Breast epithelium (tissue), 4 donors: ENCODE measurements around the gene RBPMS2. TPM values are rescaled to one million over a fixed set of nuclear protein-coding genes. Genes with fewer than 3 reads are reported as not detected.

Experiments
- DNase-seq, 2 donors: peaks; one replicate each; pipeline ENCODE4 v3.0.0-alpha.2; 2019; ENCODE audit warnings: low spot score in 2 of 2
- H3K27ac ChIP-seq, 2 donors: fragments of 200-600 bp; sonication (generic) in 1 of 2; one replicate each; pipeline ENCODE4 v1.5.1; 2016 to 2019; ENCODE audit warnings: mild to moderate bottlenecking in 1 of 2
- H3K27me3 ChIP-seq, 2 donors: fragments of 200-600 bp; sonication (generic) in 1 of 2; one replicate each; pipeline versions ENCODE4 v1.5.1 to v1.6.0; 2017 to 2019; ENCODE audit warnings: control low read depth in 1 of 2, mild to moderate bottlenecking in 1 of 2
- H3K36me3 ChIP-seq: fragments of 200-600 bp; one replicate; pipeline ENCODE4 v1.5.1; 2019
- H3K4me1 ChIP-seq, 2 donors: fragments of 200-600 bp; sonication (generic); one replicate each; pipeline ENCODE4 v1.5.1; 2016 to 2019; ENCODE audit warnings: control low read depth in 1 of 2
- H3K4me3 ChIP-seq, 3 donors: fragments of 200-600 bp; sonication (generic); 1 replicate in 2 of 3; 2 replicates in 1 of 3; pipeline ENCODE4 v1.5.1; 2016 to 2019; ENCODE audit warnings: mild to moderate bottlenecking in 3 of 3, moderate library complexity in 2 of 3
- H3K9me3 ChIP-seq, 2 donors: fragments of 200-600 bp; sonication (generic) in 1 of 2; one replicate each; pipeline ENCODE4 v1.5.1; 2016 to 2019; ENCODE audit warnings: control low read depth in 1 of 2
- CTCF ChIP-seq, 3 donors: fragments of 450-650 bp; IDR thresholded peaks; one replicate each; pipeline ENCODE4 v1.5.1; 2016 to 2017; ENCODE audit warnings: antibody characterized with exemption in 3 of 3, mild to moderate bottlenecking in 3 of 3, moderate library complexity in 3 of 3
- POLR2A ChIP-seq: fragments of 450-650 bp; IDR thresholded peaks from one replicate; pipeline ENCODE4 v1.6.1; 2016; ENCODE audit warnings: antibody characterized with exemption, mild to moderate bottlenecking, moderate library complexity
- POLR2AphosphoS5 ChIP-seq, 3 donors: sonication (generic); formaldehyde crosslinking; IDR thresholded peaks; one replicate each; pipeline ENCODE4 v1.6.1; 2017; ENCODE audit warnings: antibody characterized with exemption in 3 of 3
- intact Hi-C: fragments of 100-400 bp; cut with DNase I; formaldehyde crosslinking; loops from one replicate; pipeline ENCODE4 v1.15.1; 2023; ENCODE audit warnings: low total_unique reads
- total RNA-seq, 3 donors: library from RNA; depleted of rRNA; stranded (reverse); fragments of >200 nt; gene quantifications; one replicate each; pipeline ENCODE4 v1.1.0, GENCODE V29; 2016

The RBPMS2 gene
- total RNA-seq, 3 donors from 2014 or later: 0.66 to 1.9 TPM; not detected in 1

DNA sequence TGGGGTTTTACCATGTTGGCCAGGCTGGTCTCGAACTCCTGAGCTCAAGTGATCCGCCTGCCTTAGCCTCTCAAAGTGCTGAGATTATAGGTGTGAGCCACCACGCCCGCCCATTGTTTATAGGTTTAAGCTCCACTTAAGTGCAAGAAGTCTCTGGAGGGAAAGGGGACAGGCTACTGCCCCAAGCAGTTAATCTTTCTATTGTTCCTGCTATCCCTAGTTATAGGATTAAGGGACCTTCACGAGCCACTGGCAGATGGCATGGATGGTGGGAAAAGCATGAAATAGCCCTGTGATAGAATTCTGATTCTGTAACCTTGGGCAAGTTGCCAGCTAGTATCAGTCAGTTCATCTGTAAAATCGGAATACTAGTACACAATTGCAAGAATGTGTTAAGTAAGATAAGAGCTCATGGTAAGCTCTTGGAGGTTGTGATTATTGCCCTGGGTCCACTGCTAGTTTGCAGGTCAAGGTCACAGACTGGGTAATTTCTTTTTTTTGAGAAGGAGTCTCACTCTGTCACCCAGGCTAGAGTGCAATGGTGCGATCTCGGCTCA, 5.3 kb upstream of the RBPMS2 start:
- peaks cover 0 to 6% of the 10 kb centered on the region in 2 donors for H3K4me1 ChIP-seq
- H3K27me3 ChIP-seq: no peaks in the 10 kb centered on the region
- H3K27ac ChIP-seq: no peak overlapping the region
- no peaks in the 10 kb centered on the region for H3K9me3 ChIP-seq
- intact Hi-C loops: no loop called here
- H3K4me3 ChIP-seq: no peak overlapping the region
- TF ChIP-seq POLR2A (no peak), CTCF (IDR thresholded peaks at IDR 0.05) (no peak), POLR2AphosphoS5 (IDR thresholded peaks at IDR 0.05) (no peak)
- H3K36me3 ChIP-seq: no peaks in the 10 kb centered on the region
- DNase-seq: no peak

- intact Hi-C loops: no loop called here
- Histone ChIP-seq H3K4me1 (peaks cover 0 to 6% of the 10 kb centered on the region in 2 donors), H3K4me3 (no peak overlapping the region), H3K36me3 (no peaks in the 10 kb centered on the region), H3K27ac (no peak overlapping the region), H3K27me3 (no peaks in the 10 kb centered on the region), H3K9me3 (no peaks in the 10 kb centered on the region)
- TF ChIP-seq POLR2AphosphoS5 (IDR thresholded peaks at IDR 0.05): no peak
- no peak for TF ChIP-seq CTCF (IDR thresholded peaks at IDR 0.05)
- TF ChIP-seq POLR2A: no peak
- no peak for DNase-seq
Measured at GRCh38 chr15:64779630-64780029, 4.2 kb upstream of the RBPMS2 start.

DNA sequence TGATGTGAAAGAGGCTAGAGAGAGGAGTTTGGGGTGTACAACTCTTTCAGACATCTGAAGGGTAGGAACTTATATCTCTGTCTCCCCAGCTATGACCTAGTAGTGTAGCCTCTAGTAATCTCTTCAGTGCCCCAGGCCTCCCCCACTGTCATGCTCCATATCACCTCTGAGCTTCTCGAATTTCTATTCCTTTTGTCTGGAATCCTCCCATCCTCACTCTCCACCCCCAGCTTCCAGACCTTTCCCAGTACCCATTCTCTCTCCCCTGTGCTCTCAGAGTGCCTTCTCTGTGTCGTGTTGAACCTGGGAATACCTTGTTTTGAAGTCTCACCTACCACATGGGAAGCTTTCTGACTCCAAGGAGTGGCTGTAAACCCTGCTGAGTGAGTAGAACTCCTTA, 3.6 kb upstream of the RBPMS2 start:
- no peak overlapping the region for H3K4me3 ChIP-seq
- no peaks in the 10 kb centered on the region for H3K9me3 ChIP-seq
- H3K27me3 ChIP-seq: no peaks in the 10 kb centered on the region
- TF ChIP-seq POLR2A: no peak
- no peak for TF ChIP-seq CTCF (IDR thresholded peaks at IDR 0.05)
- no peak for TF ChIP-seq POLR2AphosphoS5 (IDR thresholded peaks at IDR 0.05)
- H3K36me3 ChIP-seq: no peaks in the 10 kb centered on the region
- intact Hi-C loops: no loop called here
- H3K27ac ChIP-seq: no peak overlapping the region
- no peak for DNase-seq
- H3K4me1 ChIP-seq: peaks cover 0 to 6% of the 10 kb centered on the region in 2 donors

DNA sequence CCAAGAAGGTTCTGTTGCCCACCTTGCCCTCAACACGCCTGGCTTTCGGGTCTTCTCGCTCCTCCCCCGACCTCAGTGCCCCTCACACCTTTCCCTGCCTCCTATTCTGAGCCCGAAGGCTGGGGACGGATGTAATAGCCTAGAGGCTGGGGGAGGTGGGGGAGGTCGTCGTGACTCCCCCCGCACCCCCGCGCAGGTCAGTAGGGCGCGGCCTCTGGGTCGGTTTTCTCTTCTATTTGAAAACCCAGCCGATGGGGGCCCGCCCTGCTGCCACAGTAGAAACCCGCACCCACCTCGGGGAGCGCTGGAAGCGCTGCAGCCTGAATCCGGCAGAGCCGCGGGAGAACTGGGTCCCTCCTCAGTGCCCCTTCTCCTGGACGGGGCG, 1.0 kb upstream of the RBPMS2 start:
- H3K4me1 ChIP-seq: peaks cover 0 to 6% of the 10 kb centered on the region in 2 donors
- H3K36me3 ChIP-seq: no peaks in the 10 kb centered on the region
- H3K27me3 ChIP-seq: no peaks in the 10 kb centered on the region
- intact Hi-C loops: no loop called here
- no peak for DNase-seq
- TF ChIP-seq POLR2AphosphoS5 (IDR thresholded peaks at IDR 0.05) (no peak), POLR2A (no peak), CTCF (IDR thresholded peaks at IDR 0.05) (no peak)
- peak overlapping the region; percentile 63 to 97 (median 71) for H3K4me3 ChIP-seq
- H3K27ac ChIP-seq: peak overlapping the region in 1 of 2 donors; percentile 71
- no peaks in the 10 kb centered on the region for H3K9me3 ChIP-seq

DNA sequence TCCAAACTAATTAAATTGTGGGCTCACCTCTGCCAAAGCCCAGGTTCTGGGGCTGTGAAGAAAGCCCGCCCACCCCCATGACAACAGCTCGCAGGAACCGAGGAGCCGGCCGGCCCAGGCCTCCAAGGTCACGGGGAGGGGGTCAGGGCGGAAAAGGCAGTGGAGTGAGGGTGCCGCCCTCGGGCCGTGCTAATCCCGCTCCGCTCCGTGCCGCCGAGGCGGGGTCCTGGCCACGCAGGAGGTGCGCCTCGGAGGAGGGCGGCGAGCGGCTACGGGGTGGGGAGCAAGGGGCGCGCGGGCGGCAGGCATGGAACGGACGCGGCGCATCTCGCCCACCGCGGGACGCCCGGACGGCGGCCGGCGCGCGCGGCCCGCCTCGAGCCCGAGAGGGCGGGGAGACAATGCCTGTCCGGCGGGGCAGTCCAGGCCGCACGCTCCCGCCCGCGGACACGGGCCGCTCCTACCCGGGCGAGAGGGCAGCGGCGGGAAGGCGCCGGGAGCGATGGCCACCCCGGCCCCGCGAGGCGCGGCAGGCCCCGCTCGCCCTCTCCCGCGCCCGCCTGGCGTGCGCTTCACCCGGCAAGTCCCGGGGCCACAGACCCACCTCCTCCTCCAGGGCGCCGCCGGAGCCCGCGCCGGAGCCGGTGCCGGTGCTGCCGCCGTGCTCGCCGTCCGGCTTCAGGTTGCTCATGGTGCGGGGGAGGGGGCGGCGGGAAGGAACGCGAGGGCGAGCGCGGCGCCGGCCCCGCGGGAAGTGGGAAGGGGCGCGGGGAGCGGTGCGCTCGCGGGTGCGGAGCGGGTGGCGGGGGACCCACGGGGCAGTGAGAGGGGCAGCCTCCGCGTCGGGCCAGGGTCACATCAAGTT, 528 bp downstream of the RBPMS2 start:
- H3K4me3 ChIP-seq: peak overlapping the region; percentile 63 to 97 (median 71)
- no peaks in the 10 kb centered on the region for H3K27me3 ChIP-seq
- H3K27ac ChIP-seq: peak overlapping the region in 1 of 2 donors; percentile 74
- no peaks in the 10 kb centered on the region for H3K9me3 ChIP-seq
- H3K4me1 ChIP-seq: peaks cover 0 to 6% of the 10 kb centered on the region in 2 donors
- DNase-seq: no peak
- TF ChIP-seq POLR2AphosphoS5 (IDR thresholded peaks at IDR 0.05) (no peak), POLR2A (no peak), CTCF (IDR thresholded peaks at IDR 0.05) (no peak)
- no peaks in the 10 kb centered on the region for H3K36me3 ChIP-seq
- intact Hi-C loops: no loop called here
